ENCODE data around the gene DKK1. TPM values are rescaled to one million over a fixed set of nuclear protein-coding genes. Genes with fewer than 3 reads are reported as not detected.

Gene DKK1
- total and polyA plus RNA-seq, 2 of the 13 experiments (the other 11 are each of a cell fraction or from before 2014, with no cell fraction given), result 123 to 262 TPM

- Histone ChIP-seq H3K4me3 (replicated peaks in 1 of 3; ENCODE audit: insufficient read depth in 1 of 3, low read depth in 2 of 3, low read length in 3 of 3) (no peak overlapping the region), H3K9me3 (ENCODE audit: low read length) (no peaks in the 10 kb centered on the region), H3K9ac (ENCODE audit: insufficient read depth, low read depth, low read length) (no peak overlapping the region), H2AFZ (ENCODE audit: low read length) (no peak overlapping the region), H3K4me2 (ENCODE audit: low read depth, low read length) (no peak overlapping the region), H4K20me1 (ENCODE audit: insufficient read depth, low read length) (no peaks in the 10 kb centered on the region), H3K4me1 (ENCODE audit: insufficient read depth, low read length) (peaks cover 32% of the 10 kb centered on the region), H3K27ac (ENCODE audit: extremely low read length, insufficient read depth, low read length) (no peak overlapping the region), H3K27me3 (ENCODE audit: control insufficient read depth in 1 of 2, insufficient read depth in 2 of 2, low read length in 2 of 2) (no peaks in the 10 kb centered on the region), H3K36me3 (replicated peaks in 1 of 2; ENCODE audit: control insufficient read depth in 1 of 2, insufficient read depth in 2 of 2, low read length in 2 of 2) (no peaks in the 10 kb centered on the region), H3K79me2 (ENCODE audit: insufficient read depth, low read length) (no peaks in the 10 kb centered on the region)
- ChIA-PET CTCF (ENCODE audit: low intra/inter-chr PET ratio, low total read pairs) (no interaction called here), POLR2A (no interaction called here)
- TF ChIP-seq PRMT3 (CRISPR knock-in tag; IDR thresholded peaks at IDR 0.05; ENCODE audit: borderline replicate concordance, low read depth), result no peak
- TF ChIP-seq ATF7 (IDR thresholded peaks at IDR 0.05), result peak; percentile 63
- TF ChIP-seq ATF7 (CRISPR knock-in tag; IDR thresholded peaks at IDR 0.05), result no peak
- TF ChIP-seq ZNF792 (CRISPR knock-in tag; IDR thresholded peaks at IDR 0.05), result no peak
- TF ChIP-seq HNRNPL (IDR thresholded peaks at IDR 0.05; ENCODE audit: low read depth, low read length), result no peak
- intact Hi-C loops (cut with micrococcal nuclease; ENCODE audit: unreplicated experiment) (no loop called here), in situ Hi-C loops (cut with HindIII; ENCODE audit: extremely low pct_ligation_motif_present, low pct_unique_long_range_greater_than_20kb) (no loop called here)
- no peak for ATAC-seq
- 47% methylated on average over 2 of the region's 2 CpGs for WGBS (ENCODE audit: low lambda C conversion rate)
- no TSS peak for BruUV-seq (replicated peaks)
- no peak for DNase-seq (ENCODE audit: low spot score)
- no peak for FAIRE-seq
Observed at GRCh38 chr10:52351914-52352330, 37.8 kb downstream of the DKK1 start.

DNA sequence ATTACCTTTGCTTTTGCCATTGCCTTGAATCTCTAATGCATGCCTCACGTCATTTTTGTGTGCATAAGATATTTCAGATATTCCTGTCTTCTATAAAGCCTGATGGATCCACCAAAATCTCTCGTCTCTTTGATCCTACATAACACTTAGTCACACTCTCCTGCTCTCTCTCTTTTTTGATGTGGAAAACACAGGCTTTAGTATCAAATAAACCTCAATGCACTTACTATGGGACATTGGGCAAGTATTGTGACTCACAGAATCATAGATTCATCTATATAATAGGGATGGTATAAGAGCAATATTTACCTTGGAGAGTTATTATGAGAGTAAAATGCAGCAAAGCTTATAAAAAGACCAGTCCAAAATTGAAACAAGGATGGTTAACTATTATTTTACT lies 39.1 kb downstream of the DKK1 start:
- CTCF ChIA-PET (ENCODE audit: low intra/inter-chr PET ratio, low total read pairs), result no interaction called here
- WGBS (ENCODE audit: low lambda C conversion rate), result 52% methylated on average over 2 of the region's 2 CpGs

More for the DNA sequence above, 39.1 kb downstream of the DKK1 start:
- FAIRE-seq (no peak), DNase-seq (ENCODE audit: low spot score) (no peak), ATAC-seq (no peak)
- no TSS peak for BruUV-seq (replicated peaks)
- H3K27me3 ChIP-seq (ENCODE audit: control insufficient read depth in 1 of 2, insufficient read depth in 2 of 2, low read length in 2 of 2), result no peaks in the 10 kb centered on the region
- H3K9me3 ChIP-seq (ENCODE audit: low read length), result no peaks in the 10 kb centered on the region
- in situ Hi-C loops (cut with HindIII; ENCODE audit: extremely low pct_ligation_motif_present, low pct_unique_long_range_greater_than_20kb), result no loop called here
- H3K36me3 ChIP-seq (replicated peaks in 1 of 2; ENCODE audit: control insufficient read depth in 1 of 2, insufficient read depth in 2 of 2, low read length in 2 of 2), result no peaks in the 10 kb centered on the region
- intact Hi-C loops (cut with micrococcal nuclease; ENCODE audit: unreplicated experiment), result no loop called here
- peaks cover 41% of the 10 kb centered on the region for H3K4me1 ChIP-seq (ENCODE audit: insufficient read depth, low read length)
- no peak overlapping the region for H3K27ac ChIP-seq (ENCODE audit: extremely low read length, insufficient read depth, low read length)
- no peak for TF ChIP-seq HMGA1 (CRISPR knock-in tag; conservative IDR thresholded peaks at IDR 0.05)
- TF ChIP-seq ZNF557 (CRISPR knock-in tag; IDR thresholded peaks at IDR 0.05), result no peak
- TF ChIP-seq ZNF777 (CRISPR knock-in tag; IDR thresholded peaks at IDR 0.05), result no peak
- TF ChIP-seq, protein P1, sequence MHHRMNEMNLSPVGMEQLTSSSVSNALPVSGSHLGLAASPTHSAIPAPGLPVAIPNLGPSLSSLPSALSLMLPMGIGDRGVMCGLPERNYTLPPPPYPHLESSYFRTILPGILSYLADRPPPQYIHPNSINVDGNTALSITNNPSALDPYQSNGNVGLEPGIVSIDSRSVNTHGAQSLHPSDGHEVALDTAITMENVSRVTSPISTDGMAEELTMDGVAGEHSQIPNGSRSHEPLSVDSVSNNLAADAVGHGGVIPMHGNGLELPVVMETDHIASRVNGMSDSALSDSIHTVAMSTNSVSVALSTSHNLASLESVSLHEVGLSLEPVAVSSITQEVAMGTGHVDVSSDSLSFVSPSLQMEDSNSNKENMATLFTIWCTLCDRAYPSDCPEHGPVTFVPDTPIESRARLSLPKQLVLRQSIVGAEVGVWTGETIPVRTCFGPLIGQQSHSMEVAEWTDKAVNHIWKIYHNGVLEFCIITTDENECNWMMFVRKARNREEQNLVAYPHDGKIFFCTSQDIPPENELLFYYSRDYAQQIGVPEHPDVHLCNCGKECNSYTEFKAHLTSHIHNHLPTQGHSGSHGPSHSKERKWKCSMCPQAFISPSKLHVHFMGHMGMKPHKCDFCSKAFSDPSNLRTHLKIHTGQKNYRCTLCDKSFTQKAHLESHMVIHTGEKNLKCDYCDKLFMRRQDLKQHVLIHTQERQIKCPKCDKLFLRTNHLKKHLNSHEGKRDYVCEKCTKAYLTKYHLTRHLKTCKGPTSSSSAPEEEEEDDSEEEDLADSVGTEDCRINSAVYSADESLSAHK (CRISPR knock-in tag; IDR thresholded peaks at IDR 0.05; ENCODE audit: borderline replicate concordance), result no peak
- H3K79me2 ChIP-seq (ENCODE audit: insufficient read depth, low read length), result no peaks in the 10 kb centered on the region
- no peaks in the 10 kb centered on the region for H4K20me1 ChIP-seq (ENCODE audit: insufficient read depth, low read length)
- no peak overlapping the region for H3K4me3 ChIP-seq (replicated peaks in 1 of 3; ENCODE audit: insufficient read depth in 1 of 3, low read depth in 2 of 3, low read length in 3 of 3)
- no peak overlapping the region for H3K9ac ChIP-seq (ENCODE audit: insufficient read depth, low read depth, low read length)
- H2AFZ ChIP-seq (ENCODE audit: low read length), result no peak overlapping the region
- POLR2A ChIA-PET, result no interaction called here
- H3K4me2 ChIP-seq (ENCODE audit: low read depth, low read length), result no peak overlapping the region

Data from HepG2 (cell line).